Suppressor macrophage (primary cell): ENCODE results near the gene DOLK.

Source experiments
- DNase-seq, 4 experiments: peaks; one replicate each; pipeline ENCODE4 v3.0.0-alpha.2; 2020 to 2022

DOLK gene

GRCh38 chr9:128929560-128929959 lies 17.8 kb downstream of the DOLK start:
- no peak for DNase-seq

- DNase-seq, result peak in 2 of 4 experiments; percentile 33 to 40
Observed at GRCh38 chr9:128928624-128929023, 18.8 kb downstream of the DOLK start.

- peak; percentile 31 to 65 (median 44) for DNase-seq
Observed at GRCh38 chr9:128927731-128928411, 19.5 kb downstream of the DOLK start.

- DNase-seq, result no peak
Observed at GRCh38 chr9:128923493-128923883, 23.9 kb downstream of the DOLK start.

GRCh38 chr9:128921881-128922763 lies 25.3 kb downstream of the DOLK start:
- peak in 2 of 4 experiments; percentile 15 to 36 for DNase-seq

- DNase-seq, result no peak
Observed at GRCh38 chr9:128920381-128921058, 26.9 kb downstream of the DOLK start, which contains the start of gene PHYHD1. PHYHD1 (plus strand) TSS chr9:128920982; CDS start chr9:128922324, 1,342 bp downstream.

- peak in 1 of 4 experiments; percentile 16 for DNase-seq
Observed at GRCh38 chr9:128919402-128920089, 27.9 kb downstream of the DOLK start.

GRCh38 chr9:128918921-128919320 lies 28.5 kb downstream of the DOLK start:
- DNase-seq, result no peak

- DNase-seq, result no peak
Observed at GRCh38 chr9:128917151-128917849, 30.1 kb downstream of the DOLK start.

- no peak for DNase-seq
Observed at GRCh38 chr9:128916745-128917144, 30.7 kb downstream of the DOLK start.

GRCh38 chr9:128916204-128916603 lies 31.2 kb downstream of the DOLK start:
- no peak for DNase-seq

GRCh38 chr9:128913995-128914772 lies 33.2 kb downstream of the DOLK start:
- DNase-seq, result peak; percentile 26 to 54 (median 52)

GRCh38 chr9:128913048-128913900 lies 34.1 kb downstream of the DOLK start:
- no peak for DNase-seq

- peak; percentile 30 to 73 (median 68) for DNase-seq
Observed at GRCh38 chr9:128912270-128912853, 35.0 kb downstream of the DOLK start.

GRCh38 chr9:128911529-128912035 lies 35.8 kb downstream of the DOLK start:
- DNase-seq, result peak in 3 of 4 experiments; percentile 14 to 35 (median 16)

GRCh38 chr9:128910906-128911305 lies 36.5 kb downstream of the DOLK start:
- no peak for DNase-seq

- no peak for DNase-seq
Observed at GRCh38 chr9:128909859-128910258, 37.5 kb downstream of the DOLK start.

GRCh38 chr9:128908372-128908771 lies 39.0 kb downstream of the DOLK start:
- DNase-seq, result no peak

GRCh38 chr9:128906741-128907140 lies 40.7 kb downstream of the DOLK start:
- DNase-seq, result no peak
